Choroid plexus epithelial cell (primary cell): Measurements from ENCODE around the gene SFN.
"Not testable (repeated sequence)": the region's sequence is repeated elsewhere in the genome, so short reads cannot be mapped to it uniquely, and the experiment has no call there.

Experiments
- DNase-seq: peaks from one replicate; pipeline ENCODE4 v3.0.0-alpha.2; 2010; ENCODE audit warnings: low read depth
- H3K4me3 ChIP-seq: 2 replicates; pipeline ENCODE4 v1.5.1; 2011; ENCODE audit warnings: low read depth, mild to moderate bottlenecking, control low read depth, low read length, moderate library complexity
- TF ChIP-seq, protein P1 (sequence below): conservative IDR thresholded peaks from 2 replicates; pipeline ENCODE4 v1.5.1; 2011; ENCODE audit warnings: low read depth, mild to moderate bottlenecking, control low read depth, inconsistent platforms, low read length, moderate library complexity

SFN gene

GRCh38 chr1:26831546-26832248, 31.3 kb upstream of the SFN start:
- DNase-seq: peak; percentile 45
- TF ChIP-seq, protein P1, sequence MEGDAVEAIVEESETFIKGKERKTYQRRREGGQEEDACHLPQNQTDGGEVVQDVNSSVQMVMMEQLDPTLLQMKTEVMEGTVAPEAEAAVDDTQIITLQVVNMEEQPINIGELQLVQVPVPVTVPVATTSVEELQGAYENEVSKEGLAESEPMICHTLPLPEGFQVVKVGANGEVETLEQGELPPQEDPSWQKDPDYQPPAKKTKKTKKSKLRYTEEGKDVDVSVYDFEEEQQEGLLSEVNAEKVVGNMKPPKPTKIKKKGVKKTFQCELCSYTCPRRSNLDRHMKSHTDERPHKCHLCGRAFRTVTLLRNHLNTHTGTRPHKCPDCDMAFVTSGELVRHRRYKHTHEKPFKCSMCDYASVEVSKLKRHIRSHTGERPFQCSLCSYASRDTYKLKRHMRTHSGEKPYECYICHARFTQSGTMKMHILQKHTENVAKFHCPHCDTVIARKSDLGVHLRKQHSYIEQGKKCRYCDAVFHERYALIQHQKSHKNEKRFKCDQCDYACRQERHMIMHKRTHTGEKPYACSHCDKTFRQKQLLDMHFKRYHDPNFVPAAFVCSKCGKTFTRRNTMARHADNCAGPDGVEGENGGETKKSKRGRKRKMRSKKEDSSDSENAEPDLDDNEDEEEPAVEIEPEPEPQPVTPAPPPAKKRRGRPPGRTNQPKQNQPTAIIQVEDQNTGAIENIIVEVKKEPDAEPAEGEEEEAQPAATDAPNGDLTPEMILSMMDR: no peak
- no peak overlapping the region for H3K4me3 ChIP-seq

DNA sequence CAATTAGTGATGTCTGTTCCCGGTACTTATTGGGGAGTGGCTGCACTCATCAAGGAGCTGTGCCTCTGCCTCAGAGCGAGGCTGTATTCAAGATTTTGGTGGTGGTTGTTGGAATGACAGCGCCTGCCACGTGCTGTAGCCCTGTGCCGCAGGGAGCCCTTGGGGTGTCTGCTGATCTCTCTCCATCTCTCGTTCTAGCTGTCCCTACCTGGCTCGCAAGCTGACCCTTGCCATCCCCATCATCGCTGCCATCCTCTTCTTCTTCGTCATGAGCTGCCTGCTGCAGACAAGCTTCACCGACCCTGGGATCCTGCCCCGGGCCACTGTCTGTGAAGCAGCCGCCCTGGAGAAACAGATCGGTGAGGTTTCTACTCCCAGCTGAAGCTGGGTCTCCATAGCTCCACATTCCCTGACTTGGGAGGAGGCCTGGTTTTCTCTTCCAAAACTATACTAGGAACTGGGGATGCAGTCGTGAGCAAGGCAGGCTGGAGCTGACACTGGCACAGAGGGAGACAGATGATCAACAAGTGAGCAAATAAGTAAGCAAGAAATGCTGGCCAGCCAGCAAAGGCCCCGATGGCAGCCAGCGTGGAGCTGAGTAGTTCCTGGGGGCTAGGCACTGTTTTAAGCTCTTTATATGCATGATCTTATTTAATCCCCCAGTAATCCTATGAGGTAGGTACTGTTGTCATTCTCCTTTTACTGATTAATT, 30.5 kb upstream of the SFN start:
- no peak for DNase-seq
- TF ChIP-seq, protein P1: no peak

DNA sequence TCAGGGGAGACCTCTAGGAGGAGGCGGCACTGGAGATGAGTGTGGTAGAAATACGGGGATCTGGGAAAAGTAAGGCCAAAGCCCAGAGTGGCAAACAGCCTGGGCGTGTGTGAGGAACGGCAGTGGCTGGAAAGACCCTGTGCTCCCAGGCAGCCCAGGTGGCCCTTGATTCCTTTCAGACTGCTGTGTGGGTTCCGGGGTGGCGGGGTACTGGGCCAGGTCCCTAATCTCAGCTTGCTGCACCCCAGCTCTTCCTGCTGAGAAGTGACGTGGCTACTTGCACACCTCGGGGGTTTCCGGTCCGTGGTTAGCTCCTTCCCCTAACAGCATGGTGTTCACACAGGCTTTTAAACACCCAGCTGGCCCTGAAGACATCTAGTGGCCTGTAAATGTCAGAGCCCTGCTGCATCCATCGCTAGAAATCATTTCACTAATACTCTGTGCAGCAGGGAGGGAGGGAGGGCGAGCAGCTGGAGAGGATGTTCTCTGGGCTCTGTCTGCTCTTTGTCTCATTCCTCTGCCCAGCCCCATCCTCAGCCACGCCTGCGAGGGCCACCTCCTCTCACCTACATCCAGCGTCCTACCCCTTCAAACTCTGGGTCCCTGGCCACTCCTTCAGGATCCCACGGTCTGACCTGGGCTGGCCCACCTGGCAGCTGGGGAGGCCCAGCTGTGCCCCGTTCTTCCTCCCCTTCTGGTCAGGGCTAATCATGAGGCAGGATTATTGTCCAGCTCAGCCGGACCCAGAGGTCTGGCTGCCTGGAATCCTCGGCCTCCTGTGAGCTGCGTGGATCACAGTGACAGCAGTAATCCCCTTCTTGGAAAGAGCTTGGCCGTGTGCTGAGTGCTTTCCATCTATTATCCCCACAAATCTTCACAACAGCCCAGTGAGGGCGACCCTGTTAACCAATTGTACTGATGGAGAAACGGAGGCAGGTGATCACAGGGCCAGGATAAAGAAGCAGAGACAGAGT, 29.2 kb upstream of the SFN start:
- peak; percentile 52 for DNase-seq
- TF ChIP-seq, protein P1: peak; percentile 26
- H3K4me3 ChIP-seq: no peak overlapping the region

More for the DNA sequence above, 30.5 kb upstream of the SFN start:
- no peak overlapping the region for H3K4me3 ChIP-seq

GRCh38 chr1:26837665-26838064, 25.3 kb upstream of the SFN start:
- not testable (repeated sequence) for DNase-seq, H3K4me3 ChIP-seq

GRCh38 chr1:26838474-26839338, 24.2 kb upstream of the SFN start:
- DNase-seq: peak; percentile 57
- H3K4me3 ChIP-seq: no peak overlapping the region
- TF ChIP-seq, protein P1: no peak

GRCh38 chr1:26839339-26839722, 23.6 kb upstream of the SFN start:
- TF ChIP-seq, protein P1: no peak

More at GRCh38 chr1:26839339-26839722, 23.6 kb upstream of the SFN start:
- no peak for DNase-seq
- H3K4me3 ChIP-seq: no peak overlapping the region
